HG02759 (cell line): ENCODE data around the gene ANK3.
A peak's percentile ranks its signal among the peaks of the same experiment; 100 is the strongest.
"Not testable (repeated sequence)": the region's sequence is repeated elsewhere in the genome, so short reads cannot be mapped to it uniquely, and the experiment has no call there.

Experiments
- ATAC-seq: cut with Tn5 transposase; IDR thresholded peaks from one replicate; pipeline ENCODE4 v1.9.1; 2021; ENCODE audit warnings: mild to moderate bottlenecking, moderate library complexity; ENCODE audit not compliant: unreplicated experiment

ANK3 gene

DNA sequence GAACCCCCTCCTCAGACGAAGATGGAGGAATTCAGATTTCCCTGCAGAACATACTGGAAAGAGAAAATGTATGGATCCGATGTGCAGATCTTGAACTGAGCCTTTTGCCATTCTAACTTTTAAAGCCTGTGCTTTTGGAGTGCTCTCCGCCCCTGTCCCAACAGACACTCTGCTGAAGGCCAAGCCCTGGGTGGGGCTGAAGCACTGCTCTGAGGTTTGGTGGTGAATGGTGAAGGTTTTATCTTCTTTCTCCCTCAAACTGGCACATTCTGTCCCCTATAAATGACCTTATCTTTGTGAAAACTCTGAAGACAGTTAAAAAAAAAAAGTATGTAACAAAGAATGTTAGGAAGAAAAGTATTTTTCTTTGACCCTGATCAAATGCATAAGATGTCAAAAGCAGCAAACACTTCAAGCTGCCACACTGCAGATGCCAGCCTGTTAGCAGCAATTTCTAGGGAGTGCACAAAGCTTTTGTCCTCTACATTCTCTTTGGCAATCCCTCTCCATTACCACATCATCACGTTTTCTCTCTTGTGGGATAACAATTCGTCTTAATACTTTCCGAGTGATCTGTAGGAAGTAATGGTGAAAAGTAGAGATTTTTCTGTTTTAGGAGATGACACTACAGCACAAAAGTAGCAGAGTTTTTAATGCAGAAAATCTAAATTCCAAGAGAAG is 346.0 kb downstream of the ANK3 start:
- no peak for ATAC-seq

DNA sequence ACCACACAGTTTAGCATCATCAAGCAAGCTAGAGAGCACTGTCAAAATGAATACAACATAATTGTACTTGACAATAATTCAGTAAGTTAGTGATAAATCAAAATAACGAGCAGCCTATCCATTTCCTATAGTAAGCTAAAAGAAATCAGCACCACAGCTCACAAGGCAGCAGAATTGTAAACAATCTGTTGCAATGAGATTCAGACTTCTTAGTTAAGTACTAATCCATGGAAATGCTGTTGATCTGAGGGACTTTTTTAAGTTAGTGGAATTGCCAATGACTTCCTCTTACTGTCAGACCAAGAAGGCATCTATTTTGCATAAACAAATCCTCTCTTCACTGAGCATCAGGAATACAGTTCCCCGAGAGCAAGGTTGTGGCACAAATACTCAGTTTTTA is 346.8 kb downstream of the ANK3 start:
- ATAC-seq, result no peak

DNA sequence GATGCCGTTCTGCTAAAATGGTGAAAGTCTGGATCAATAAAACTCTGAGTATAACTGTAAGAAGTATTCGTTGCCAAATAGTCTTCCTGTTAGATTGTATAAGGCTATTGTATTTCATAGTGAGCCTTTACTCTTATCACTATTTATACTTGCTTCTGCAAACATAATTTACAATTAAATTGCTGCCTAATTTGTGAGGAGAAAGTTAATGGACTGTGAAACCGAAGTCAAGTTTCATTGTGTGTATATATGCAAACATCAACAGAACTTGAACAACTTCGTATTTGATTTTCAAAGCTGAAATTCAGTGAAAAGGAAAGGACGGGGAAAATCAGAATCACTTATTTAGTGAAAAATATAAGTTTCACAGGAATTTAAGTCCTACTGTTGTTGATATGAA is 347.4 kb downstream of the ANK3 start:
- no peak for ATAC-seq

DNA sequence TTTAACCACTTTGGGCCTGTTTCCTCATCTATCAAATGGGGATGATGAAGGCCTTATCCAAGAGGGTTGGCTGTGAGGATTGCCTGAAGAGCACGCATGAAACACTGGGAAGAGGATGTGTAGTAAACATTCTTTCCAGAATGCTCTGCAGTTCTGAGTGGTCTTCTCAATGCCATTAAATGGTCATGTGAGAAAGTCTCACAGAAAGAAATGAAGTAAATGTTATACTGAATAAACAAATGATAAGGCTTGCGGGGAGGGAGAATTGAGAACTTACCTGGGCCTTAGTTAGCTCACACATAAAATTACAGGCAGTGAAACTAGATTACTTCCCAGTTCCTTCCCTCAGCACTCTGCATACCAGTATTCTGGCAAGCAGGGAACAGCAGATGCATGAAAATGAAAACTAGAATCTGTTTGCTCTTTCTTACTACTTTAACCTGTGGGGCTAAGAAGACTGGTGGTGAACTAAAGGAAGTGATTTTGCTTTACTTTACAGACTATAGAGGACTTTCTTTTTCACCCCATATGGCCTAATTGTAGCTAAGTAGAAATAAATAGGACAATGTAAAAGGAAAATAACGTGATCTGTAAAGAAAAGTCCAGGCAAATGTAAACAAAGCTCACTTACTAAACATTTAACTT is 348.1 kb downstream of the ANK3 start:
- ATAC-seq, result no peak

DNA sequence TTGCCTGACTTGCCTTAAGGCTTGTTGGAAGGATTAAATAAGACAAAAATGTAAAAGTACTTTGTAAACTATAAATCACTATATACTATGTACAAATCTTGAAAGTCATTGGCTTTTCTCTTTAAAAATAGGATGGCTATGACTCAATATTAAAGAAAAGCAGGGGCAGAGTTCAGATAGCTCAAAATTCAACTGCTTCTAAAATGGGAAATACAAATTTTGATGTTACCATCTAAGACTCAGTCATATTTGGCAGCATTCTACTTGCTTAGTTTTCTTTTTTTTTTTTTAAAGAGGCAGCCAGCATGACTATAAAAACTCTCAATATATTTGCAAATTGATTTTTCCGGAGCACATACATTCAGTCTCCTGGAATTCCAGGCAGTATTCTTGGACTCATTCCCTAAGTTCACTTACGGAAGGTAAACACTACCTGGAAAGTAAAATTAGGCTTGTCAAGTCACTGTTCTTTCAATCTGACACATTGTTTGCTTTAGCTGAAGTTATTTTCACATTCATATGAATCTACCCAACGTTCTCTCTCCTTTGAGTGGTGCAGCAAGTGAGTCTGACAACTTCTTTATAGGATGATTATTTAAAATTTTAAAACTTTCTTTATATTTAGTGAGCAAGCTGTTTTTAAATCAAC is 349.5 kb downstream of the ANK3 start:
- ATAC-seq, result no peak

DNA sequence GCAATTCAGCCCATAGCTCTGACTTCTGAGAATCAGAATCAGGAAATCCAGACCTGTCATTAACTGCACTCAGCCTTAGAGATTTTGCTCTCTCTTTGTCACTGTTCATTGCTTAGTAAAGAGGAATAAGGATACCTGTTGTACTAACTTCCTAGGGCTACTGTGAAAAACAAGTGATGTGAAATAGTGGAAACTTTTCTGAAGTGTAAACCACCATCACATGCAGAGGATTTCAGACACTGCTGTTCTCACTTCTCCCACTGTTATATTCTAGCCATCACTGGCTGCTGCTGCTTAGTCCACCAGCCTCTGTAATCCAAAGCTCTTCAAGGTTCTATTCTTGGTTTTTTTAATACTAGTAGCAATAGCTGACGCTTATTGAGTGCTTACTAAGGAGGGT is 353.7 kb downstream of the ANK3 start:
- ATAC-seq, result no peak

DNA sequence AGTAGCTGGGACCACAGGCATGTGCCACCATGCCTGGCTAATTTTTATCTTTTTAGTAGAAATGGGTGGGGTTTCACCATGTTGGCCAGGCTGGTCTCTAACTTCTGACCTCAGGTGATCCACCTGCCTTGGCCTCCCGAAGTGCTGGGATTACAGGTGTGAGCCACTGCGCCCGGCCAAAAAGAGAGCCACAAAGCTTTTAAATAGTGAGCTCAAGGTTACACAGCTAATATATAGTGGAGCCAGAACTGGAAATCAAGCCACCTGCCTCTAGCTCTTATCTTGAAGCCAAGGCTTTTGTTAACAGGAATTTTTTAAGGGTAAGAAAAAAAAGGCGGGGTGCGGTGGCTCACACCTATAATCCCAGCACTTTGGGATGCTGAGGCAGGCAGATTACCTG is 354.3 kb downstream of the ANK3 start:
- not testable (repeated sequence) for ATAC-seq

DNA sequence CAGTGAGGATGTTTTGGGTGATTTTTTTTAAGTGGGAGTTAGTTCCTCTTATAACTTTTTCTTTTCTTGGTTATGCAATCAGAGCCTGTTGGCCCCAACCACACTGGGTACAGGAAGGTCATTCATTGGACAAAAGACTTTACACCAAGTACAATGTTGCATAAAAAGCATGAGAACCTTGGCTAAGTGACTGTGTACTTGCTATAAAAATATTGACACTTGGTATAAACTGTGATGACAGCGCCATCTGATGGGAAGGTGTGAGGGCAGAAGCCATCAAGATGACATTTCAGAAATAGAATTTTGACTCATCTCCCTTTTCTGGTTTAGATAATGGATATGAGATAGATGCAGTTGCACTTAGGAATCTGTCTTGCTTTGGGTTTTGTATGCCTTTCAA is 357.0 kb downstream of the ANK3 start:
- ATAC-seq, result peak; percentile 62

DNA sequence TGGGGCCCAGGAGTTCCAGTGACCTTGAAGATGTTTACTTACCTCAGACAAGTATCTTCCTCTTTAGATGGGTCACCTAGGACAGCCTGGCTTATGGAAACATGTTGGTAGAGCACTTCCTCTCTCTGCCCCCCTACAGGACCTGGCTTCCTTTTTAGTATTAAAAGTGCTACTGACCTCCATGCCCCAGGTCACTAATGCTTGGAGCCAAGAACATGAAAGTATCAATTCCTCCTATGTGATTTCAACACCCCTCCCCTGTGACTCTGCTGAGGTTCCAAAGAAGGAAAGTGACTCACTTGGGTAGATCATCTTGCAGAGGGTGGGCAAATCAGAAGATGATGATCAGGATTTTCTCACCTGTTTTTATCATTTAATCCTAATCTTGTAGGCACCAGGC is 358.0 kb downstream of the ANK3 start:
- peak; percentile 67 for ATAC-seq

DNA sequence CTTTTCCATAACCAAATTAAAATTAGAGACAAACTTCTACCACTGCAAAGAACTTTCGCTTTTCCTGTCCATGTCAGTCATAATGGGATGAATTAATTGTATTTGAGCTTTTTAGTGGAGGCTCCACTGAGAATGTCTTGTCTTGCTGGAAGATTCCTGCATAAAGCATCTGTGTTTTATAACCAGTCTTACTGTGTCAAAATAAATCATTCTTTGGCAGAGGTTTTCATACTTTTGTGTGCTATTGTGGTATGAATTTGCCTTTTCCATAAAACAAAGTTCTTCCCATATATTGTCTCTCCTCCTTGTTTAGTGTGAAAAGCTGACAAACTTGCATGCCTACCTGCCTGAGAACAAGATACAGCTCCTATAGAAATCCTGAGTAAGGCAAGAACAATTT is 358.5 kb downstream of the ANK3 start:
- no peak for ATAC-seq

DNA sequence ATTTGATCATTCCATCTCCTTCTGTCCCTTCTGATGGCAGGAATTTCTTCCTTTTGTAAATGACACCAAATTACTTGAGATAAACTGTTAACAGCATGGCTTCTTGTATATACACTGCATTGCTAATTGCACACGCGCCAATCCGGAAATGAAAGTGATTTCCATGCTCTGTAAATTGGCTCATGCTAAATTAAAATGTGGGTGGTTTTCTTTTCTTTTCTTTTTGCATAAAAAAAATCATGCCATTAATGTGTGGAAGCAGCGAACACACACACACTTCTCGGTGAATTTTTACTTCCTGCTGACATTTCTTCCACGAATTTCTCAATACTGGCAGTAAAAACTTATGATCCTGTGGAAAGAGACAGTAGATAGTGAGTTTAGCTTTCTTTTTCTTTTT is 360.2 kb downstream of the ANK3 start:
- ATAC-seq, result no peak

DNA sequence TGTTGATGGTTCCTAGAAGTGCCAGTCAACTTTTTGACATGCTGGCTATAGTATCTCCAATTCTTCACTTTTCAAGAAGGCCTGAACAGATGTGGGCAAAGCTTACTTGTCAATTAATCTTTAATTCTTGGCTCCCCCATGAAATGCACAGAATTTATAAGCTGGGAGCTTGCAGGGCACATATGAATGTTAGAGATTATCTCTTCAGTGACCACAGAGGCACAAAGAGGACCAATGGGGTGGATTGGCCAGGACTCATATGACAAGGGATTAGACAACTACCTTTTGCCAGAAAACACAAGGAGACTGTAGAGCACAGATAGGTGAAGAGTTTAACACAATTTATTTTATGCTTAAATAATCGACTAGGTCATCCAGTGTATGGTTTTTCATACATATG is 361.6 kb downstream of the ANK3 start:
- no peak for ATAC-seq

DNA sequence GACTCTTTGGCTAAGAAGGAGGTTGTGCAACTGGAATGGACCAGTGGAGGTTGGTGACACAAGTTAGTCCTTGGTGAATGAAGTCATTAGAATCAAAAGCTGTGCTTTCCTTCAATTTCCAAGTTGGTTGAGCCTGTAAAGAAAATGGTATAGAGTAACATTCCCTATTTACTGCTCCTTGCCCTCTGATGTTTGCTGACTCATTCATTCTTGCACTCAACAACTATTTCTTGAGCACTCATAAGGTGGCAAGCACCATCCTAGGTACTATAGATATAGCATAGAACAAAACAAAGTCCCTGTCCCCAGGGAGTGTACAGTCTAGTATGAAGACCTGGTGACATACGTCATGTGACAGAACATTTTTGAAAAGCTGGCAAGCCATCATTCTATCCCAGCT is 364.4 kb downstream of the ANK3 start:
- no peak for ATAC-seq

DNA sequence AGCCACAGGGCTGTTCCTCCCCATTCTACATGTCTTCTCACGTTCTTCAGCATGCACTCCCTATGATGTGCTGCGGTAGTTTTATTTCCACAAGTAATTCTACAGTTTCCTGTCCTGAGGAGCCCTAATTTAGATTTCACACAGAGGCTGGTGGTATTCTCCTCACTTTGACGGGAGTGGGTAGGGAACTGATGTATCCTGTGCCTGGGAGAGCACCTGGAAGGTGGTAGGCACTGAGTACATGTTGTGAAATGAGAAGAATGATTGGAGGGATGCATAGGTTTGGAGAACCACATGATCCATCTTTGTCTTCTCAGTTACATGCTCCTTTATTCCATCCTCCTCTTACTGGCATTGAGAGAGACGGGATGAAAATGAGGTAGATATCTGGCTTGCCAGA is 365.2 kb downstream of the ANK3 start:
- ATAC-seq, result no peak

DNA sequence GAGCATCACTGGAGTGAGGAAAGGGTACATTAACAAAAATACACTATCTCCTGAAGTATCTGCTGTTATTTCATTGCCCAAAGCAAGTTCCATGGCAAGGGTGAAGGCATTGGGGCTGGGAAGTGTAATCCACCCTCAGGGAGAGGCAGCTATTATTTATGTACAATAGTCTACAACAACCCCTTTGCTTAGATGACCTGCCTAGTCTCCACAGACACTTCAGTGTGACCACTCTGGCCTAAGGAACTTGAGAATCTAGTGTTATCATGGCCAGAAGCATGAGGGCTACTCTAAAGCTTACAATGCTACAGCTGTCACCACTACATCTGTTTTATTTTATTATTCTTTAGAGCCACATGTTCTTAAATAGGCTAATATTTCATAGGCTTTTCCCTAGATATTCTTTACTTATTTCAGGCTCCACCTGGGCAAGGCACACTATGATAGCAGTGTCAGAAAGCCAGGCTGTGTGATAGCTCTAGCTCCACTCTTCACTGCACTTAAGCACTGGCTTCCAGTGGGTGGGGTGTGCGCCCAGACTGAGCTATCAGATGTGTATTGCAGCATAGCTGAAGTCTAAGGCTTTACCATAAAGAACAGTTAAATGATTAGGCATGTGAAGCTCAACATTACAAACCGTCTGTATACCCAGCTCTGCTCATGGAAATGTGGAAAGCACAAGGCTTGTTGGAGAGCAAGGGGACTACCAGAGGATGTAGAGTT is 366.4 kb downstream of the ANK3 start:
- no peak for ATAC-seq

DNA sequence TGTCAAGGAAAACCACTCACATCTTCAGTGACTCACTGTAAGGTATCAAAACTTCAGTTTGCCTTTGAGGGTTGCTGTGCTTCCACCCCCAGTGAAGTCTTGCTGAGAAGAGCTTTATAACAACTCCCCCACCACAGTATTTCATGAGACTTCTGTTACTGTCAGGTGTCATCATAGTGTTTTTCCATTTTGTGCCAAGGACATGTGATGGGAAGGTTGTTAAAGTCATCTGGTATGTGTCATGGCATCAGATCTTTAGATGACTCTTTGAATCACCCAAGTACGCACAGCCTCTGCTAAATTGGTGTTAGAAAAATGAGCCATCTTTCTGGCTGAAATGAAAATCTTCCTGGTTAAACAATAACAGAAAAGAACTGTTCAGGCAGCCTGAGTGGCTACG is 368.3 kb downstream of the ANK3 start:
- ATAC-seq, result no peak

DNA sequence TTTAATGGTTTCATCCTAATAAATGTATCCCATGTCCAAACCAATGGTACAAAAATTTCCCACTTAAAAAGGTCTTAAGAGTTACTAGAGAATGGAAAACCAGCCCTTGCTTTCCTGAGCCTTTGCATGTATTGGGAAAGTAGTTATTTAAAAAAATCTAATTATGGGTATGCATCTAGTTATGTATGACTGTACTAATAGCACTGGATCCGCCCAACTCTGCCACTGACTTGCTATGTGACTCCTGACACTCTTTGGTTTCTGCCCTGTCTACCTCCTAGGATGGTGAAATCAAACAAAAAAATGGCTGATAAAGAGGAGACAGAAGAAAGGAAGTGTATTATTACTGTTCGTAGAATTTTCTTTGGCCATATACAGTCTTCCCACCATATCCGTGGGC is 372.9 kb downstream of the ANK3 start:
- ATAC-seq, result no peak

DNA sequence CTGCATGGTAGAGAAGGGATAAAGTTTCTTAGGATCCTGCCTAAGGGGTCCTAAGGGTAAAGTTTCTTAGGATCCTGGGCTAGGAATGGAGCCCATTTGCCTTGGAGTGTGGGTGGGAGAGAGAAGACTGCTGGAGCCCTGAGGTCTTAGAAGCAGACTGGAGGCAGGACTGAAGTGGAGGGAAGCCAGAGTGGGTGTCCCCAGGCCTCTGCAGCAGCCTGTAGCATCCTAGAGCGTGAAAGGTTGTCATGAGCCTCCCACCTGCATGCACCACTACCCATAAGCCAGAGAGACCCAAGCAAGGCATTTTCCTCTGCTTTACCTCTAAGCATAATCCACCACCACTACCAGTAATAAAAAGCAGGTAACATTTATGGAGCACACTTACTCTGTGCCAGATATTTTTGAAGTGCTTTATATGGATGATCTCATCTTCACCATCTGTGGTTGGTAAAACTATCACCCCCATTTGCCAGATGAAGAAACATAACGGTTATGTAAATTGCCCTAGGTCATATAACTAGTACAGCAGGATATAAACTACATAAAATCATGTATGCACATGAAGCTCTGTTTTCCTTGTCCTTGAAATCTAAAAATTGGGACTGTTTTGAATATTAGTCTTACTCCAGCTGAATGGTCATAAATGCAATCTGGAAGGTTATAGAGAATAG is 379.8 kb downstream of the ANK3 start:
- no peak for ATAC-seq

DNA sequence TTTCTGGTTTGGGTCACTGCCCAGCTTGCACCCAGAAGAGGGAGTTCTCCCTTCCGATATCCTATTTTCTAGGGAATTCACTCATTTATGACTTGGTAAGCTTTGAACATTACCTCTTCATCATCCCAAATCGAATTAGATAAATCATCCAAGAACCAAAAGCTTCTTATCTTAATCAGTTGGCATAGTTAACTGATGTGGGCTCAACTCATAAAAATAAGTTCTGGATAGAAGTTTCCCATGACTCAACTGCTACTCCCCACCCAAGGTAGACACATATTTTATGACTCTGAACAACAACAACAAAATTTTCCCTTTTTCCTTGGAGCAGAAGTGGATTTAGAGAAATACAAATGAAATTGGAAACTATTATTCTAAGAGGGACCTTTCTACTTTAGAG is 380.4 kb downstream of the ANK3 start:
- no peak for ATAC-seq

DNA sequence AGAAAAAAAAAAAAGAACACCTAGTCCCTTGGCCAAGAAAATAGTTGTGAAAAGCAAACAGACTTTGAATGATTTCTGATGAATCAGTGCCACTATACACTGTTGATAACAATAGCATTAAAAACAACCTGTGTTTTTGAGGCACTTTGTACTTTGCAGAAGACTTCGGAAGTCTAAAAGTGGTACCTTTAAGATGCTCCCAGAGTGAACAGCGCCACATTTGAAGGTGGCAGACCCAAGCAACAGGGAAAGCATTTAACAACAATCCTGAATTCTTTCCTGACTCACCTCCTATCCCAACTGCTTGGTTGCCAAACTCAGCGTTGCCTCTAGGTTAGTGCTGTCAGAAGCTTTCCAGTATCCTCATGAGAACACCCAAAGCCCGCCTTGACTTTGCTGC is 380.9 kb downstream of the ANK3 start:
- no peak for ATAC-seq

DNA sequence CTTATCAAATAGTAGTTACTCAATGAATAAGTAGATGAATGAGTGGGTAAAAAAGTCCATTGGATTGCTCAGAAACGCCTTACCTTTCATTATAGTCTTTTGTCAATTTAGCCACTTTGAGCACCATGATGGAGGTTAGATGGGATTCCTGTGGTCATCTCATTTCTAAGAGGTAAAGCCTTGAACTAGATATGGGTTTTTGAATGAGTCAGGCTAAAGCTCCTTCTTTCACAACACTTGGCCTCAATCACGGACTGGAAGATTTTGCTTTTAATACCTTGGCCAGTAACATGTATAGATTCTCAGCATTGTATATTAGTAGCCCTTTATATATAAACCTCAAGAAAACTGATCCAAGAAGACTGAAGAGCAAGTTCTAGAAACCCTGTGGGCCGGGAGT is 383.6 kb downstream of the ANK3 start:
- ATAC-seq, result no peak
